GM12891 (cell line): ENCODE measurements around the gene TNFRSF8.

Source experiments
- PAX5 ChIP-seq: IDR thresholded peaks from 2 replicates; pipeline ENCODE4 v1.6.1; 2011; ENCODE audit warnings: low read length, moderate library complexity, mild to moderate bottlenecking; ENCODE audit not compliant: insufficient read depth, severe bottlenecking
- POLR2A ChIP-seq: IDR thresholded peaks from 2 replicates; pipeline ENCODE4 v1.6.1; 2011; ENCODE audit warnings: low read depth, low read length, control low read depth
- POLR2AphosphoS5 ChIP-seq: IDR thresholded peaks from 2 replicates; pipeline ENCODE4 v1.6.1; 2011; ENCODE audit warnings: low read depth, low read length, control low read depth
- POU2F2 ChIP-seq: IDR thresholded peaks from 2 replicates; pipeline ENCODE4 v1.6.1; 2011; ENCODE audit warnings: low read depth, mild to moderate bottlenecking, control low read depth, low read length, moderate library complexity

- TF ChIP-seq POLR2AphosphoS5 (no peak), POLR2A (0 out of 2 replicates have a peak, but pooled peaks have one; percentile 14), PAX5 (no peak), POU2F2 (no peak)
Observed at GRCh38 chr1:12132078-12132477, 69.0 kb downstream of the TNFRSF8 start.
